Measurements from ENCODE around the gene VPS9D1.

VPS9D1 gene

DNA sequence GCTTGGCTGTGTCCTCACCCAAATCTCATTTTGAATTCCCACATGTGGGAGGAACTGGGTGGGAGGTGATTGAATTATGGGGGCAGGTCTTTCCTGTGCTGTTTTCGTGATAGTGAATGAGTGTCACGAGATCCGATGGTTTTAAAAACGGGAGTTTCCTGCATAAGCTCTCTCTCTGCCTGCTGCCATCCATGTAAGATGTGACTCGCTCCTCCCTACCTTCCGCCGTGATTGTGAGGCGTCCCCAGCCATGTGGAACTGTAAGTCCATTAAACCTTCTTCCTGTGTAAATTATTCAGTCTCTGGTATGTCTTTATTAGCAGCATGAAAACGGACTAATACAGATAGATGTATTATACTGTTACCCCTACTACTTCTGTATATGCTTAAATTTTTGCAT, 59.5 kb downstream of the VPS9D1 start:
- TF ChIP-seq, protein P1, sequence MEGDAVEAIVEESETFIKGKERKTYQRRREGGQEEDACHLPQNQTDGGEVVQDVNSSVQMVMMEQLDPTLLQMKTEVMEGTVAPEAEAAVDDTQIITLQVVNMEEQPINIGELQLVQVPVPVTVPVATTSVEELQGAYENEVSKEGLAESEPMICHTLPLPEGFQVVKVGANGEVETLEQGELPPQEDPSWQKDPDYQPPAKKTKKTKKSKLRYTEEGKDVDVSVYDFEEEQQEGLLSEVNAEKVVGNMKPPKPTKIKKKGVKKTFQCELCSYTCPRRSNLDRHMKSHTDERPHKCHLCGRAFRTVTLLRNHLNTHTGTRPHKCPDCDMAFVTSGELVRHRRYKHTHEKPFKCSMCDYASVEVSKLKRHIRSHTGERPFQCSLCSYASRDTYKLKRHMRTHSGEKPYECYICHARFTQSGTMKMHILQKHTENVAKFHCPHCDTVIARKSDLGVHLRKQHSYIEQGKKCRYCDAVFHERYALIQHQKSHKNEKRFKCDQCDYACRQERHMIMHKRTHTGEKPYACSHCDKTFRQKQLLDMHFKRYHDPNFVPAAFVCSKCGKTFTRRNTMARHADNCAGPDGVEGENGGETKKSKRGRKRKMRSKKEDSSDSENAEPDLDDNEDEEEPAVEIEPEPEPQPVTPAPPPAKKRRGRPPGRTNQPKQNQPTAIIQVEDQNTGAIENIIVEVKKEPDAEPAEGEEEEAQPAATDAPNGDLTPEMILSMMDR (conservative IDR thresholded peaks at IDR 0.05), result no peak
- no peak for TF ChIP-seq ZFX (IDR thresholded peaks at IDR 0.05)
- no peak overlapping the region for H3K27ac ChIP-seq

DNA sequence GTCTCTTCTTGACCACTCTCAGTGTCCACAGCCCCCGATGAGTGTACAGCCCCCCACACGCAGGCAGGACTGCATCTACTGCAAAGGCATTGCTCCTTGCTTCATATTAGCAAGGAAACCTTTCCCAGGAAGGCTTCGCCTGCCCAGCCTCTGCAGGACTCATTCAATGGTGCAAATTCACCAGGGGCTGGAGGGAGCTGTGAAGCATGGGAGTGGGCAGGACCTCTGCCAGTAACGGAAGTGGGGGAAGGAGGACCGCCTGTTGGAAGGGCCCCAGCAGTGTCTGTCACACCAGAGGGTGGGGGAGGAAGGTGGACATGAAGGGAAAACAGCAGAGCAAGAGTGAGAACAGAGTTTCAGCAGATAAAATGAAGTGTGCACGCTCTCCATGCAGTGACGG, 60.6 kb downstream of the VPS9D1 start:
- TF ChIP-seq, protein P1 (conservative IDR thresholded peaks at IDR 0.05), result no peak
- H3K27ac ChIP-seq, result no peak overlapping the region

DNA sequence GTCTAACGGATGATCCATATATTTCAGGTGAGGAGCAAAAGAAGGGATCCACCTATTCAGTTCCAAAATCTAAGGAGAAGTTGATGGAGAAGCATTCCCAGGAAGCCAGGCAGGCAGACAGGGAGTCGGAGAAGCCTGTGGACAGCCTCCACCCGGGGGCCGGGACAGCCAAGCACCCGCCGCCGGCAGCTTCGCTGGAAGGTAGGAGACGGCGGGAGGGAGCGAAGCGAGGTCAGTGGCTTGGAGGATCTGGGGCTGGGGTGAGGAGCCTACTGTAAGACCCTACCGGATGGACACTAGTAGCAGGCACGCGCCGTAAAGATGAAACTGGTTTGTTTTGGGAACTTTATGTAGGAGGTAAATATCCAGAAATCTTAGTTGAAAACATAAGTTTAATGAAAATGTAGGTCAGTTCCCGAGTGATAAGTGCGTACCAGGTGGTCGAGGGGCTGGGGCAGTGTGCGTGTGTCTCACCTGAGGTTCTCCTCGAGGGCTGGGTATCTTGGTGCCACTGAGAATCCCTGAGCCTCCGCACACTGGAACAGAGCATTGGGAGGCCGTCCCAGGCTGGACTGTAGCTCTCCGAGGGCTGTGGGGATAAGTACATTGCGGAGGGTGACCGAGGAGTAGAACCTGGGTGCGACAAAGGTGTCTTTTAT, 62.3 kb downstream of the VPS9D1 start:
- peak overlapping the region; percentile 86 for H3K27ac ChIP-seq
- no peak for TF ChIP-seq ZFX (IDR thresholded peaks at IDR 0.05)
- TF ChIP-seq, protein P1 (conservative IDR thresholded peaks at IDR 0.05), result no peak

DNA sequence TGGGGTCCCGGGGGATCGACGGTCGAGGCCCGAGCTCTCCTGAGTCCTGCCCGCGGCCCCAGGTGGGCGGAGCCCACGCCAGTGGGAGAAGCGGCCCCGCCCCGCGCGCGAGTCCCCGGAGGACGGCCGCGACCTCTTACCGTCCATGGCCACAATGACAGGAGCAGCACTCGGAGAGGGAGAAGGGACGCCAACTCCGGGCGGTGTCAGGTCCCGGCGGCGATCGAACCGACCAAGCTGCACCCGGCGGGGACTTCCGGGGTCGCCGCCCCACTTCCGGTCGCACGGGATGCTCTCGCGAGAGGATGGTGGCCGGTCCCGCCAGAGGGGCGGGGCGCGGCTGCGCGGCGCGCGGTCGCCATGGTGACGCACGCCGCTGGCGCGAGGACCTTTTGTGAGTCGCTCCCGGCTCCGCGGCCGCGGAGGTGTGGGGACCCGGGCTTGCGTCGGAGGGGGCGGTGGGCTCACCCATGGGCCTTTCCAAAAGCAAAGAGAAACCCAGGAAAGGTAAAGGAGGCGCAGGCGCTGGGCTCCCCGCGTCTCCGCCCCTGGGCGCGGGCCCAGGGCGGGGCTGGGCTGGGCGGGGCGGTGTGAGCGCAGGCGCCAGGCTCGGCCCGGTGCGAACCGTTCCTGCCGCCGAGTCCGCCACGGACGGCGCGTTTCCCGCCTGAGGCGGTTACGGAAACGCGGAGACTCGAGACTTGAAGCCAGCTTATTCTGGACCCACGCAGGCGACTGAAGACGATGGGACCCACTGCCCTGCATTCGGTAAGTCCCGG, 63.1 kb downstream of the VPS9D1 start, which contains the start of the genes CHMP1A and SPATA33:
Gene CHMP1A (minus strand): TSS at position 267 of the 779 bp plus-strand sequence. CDS start 120 bp downstream, at position 147.
Gene SPATA33 (plus strand): TSS at position 395 of the 779 bp plus-strand sequence. CDS start 76 bp downstream, at position 471.
- H3K27ac ChIP-seq, result peak within 1 kb of the TSS; percentile 86
- TF ChIP-seq ZFX (IDR thresholded peaks at IDR 0.05), result 0 out of 2 replicates have a peak, but pooled peaks have one; percentile 27
- TF ChIP-seq, protein P1 (conservative IDR thresholded peaks at IDR 0.05), result no peak

All from C4-2B (cell line).